GM19239 (cell line): ENCODE results near the gene GDPD4.

Source experiments
- DNase-seq: peaks from one replicate; pipeline ENCODE4 v3.0.0; 2011; ENCODE audit warnings: low spot score; ENCODE audit not compliant: insufficient read length
- FAIRE-seq: peaks from 2 replicates; lab custom pipeline; 2011; peaks lifted over from hg19 to GRCh38; lab: Jason Lieb, UNC

The GDPD4 gene

GRCh38 chr11:77250881-77251640 lies 50.4 kb downstream of the GDPD4 start:
- FAIRE-seq: no peak
- no peak for DNase-seq

- DNase-seq: no peak
- FAIRE-seq: no peak
These were observed 52.1 kb downstream of the GDPD4 start for GRCh38 chr11:77249427-77249826.

- DNase-seq (no peak), FAIRE-seq (no peak)
These were observed 57.0 kb downstream of the GDPD4 start for GRCh38 chr11:77244277-77245027.

- no peak for DNase-seq
- no peak for FAIRE-seq
These were observed 64.6 kb downstream of the GDPD4 start for GRCh38 chr11:77236901-77237300.

- FAIRE-seq: no peak
- no peak for DNase-seq
These were observed 68.5 kb downstream of the GDPD4 start for GRCh38 chr11:77233011-77233410.

- FAIRE-seq: no peak
These were observed 69.2 kb downstream of the GDPD4 start for GRCh38 chr11:77232242-77232641.

GRCh38 chr11:77231800-77232199 lies 69.7 kb downstream of the GDPD4 start:
- FAIRE-seq: no peak
- DNase-seq: no peak

More at GRCh38 chr11:77232242-77232641, 69.2 kb downstream of the GDPD4 start:
- DNase-seq: no peak

- FAIRE-seq (no peak), DNase-seq (no peak)
These were observed 70.4 kb downstream of the GDPD4 start for GRCh38 chr11:77230878-77231605.

- DNase-seq (no peak), FAIRE-seq (no peak)
These were observed 77.7 kb downstream of the GDPD4 start for GRCh38 chr11:77223797-77224196.

GRCh38 chr11:77217156-77217555 lies 84.3 kb downstream of the GDPD4 start:
- DNase-seq (no peak), FAIRE-seq (no peak)

GRCh38 chr11:77215106-77215505 lies 86.4 kb downstream of the GDPD4 start:
- no peak for DNase-seq
- FAIRE-seq: no peak

- no peak for FAIRE-seq
- DNase-seq: no peak
These were observed 86.9 kb downstream of the GDPD4 start for GRCh38 chr11:77214557-77214956.

GRCh38 chr11:77213589-77214428 lies 87.7 kb downstream of the GDPD4 start:
- no peak for DNase-seq
- FAIRE-seq: no peak

GRCh38 chr11:77213029-77213579 lies 88.4 kb downstream of the GDPD4 start:
- no peak for DNase-seq
- no peak for FAIRE-seq

GRCh38 chr11:77212314-77213007 lies 89.0 kb downstream of the GDPD4 start:
- DNase-seq: no peak
- FAIRE-seq: no peak

GRCh38 chr11:77211594-77212251 lies 89.8 kb downstream of the GDPD4 start:
- no peak for DNase-seq
- FAIRE-seq: no peak

- no peak for DNase-seq
- FAIRE-seq: no peak
These were observed 90.4 kb downstream of the GDPD4 start for GRCh38 chr11:77211040-77211451.

GRCh38 chr11:77209663-77210062 lies 91.8 kb downstream of the GDPD4 start:
- DNase-seq (no peak), FAIRE-seq (no peak)

GRCh38 chr11:77208535-77208934 lies 93.0 kb downstream of the GDPD4 start:
- no peak for DNase-seq
- no peak for FAIRE-seq
